ENCODE results near the gene PPP1R8.

Gene PPP1R8

DNA sequence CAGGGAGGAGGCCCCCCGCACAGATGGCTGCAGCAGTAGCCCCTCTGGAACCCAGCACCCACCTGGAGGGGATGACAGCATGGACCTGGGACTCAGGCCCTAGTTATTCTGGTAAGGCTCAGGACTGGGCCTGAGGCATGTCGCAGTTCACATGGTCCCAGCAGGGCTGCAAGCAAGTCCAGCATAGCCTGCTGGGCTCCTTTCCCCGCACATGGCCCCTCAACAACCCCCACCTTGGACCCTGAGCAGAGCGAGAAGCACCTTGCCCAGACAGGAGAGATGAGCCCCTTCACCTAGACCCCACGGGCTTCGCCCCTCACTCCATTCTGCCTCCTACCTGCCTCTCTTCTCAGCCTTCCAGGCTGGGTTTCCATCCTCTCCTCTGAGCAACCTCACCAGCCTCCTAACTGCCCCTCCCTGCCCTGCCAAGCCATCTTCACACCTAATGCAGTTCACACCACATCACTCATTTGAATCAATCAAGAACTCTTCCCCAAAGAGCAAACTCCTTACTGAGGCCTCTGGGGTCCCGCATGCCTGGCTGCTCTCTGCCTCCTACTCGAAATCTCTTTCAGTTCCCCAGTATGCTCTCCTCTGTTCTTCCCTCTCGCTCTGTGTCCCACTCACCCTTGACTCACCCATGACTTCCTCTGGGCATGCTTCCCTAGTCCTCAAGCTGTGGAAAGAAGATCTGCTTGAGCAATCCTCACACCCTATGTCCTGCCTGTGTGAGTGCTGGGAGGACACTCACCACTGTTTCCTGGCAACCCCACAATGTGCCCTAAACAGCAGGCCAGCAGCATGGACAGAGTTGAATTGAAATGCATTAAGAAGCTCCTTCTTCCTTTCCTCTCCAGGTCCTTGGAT lies 32.3 kb downstream of the PPP1R8 start:
- in situ Hi-C loops (cut with MboI; ENCODE audit: low pct_unique_long_range_greater_than_20kb, low sequenced_read_pairs, unreplicated experiment): loop anchor here (10.0 kb wide), 1 partner anchor 102 kb away; no protein-coding TSS in a partner anchor
- no peak for DNase-seq (ENCODE audit: low spot score)
- TF ChIP-seq, protein P1, sequence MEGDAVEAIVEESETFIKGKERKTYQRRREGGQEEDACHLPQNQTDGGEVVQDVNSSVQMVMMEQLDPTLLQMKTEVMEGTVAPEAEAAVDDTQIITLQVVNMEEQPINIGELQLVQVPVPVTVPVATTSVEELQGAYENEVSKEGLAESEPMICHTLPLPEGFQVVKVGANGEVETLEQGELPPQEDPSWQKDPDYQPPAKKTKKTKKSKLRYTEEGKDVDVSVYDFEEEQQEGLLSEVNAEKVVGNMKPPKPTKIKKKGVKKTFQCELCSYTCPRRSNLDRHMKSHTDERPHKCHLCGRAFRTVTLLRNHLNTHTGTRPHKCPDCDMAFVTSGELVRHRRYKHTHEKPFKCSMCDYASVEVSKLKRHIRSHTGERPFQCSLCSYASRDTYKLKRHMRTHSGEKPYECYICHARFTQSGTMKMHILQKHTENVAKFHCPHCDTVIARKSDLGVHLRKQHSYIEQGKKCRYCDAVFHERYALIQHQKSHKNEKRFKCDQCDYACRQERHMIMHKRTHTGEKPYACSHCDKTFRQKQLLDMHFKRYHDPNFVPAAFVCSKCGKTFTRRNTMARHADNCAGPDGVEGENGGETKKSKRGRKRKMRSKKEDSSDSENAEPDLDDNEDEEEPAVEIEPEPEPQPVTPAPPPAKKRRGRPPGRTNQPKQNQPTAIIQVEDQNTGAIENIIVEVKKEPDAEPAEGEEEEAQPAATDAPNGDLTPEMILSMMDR (IDR thresholded peaks at IDR 0.05; ENCODE audit: extremely low read depth, insufficient read depth, missing control alignments): no peak

DNA sequence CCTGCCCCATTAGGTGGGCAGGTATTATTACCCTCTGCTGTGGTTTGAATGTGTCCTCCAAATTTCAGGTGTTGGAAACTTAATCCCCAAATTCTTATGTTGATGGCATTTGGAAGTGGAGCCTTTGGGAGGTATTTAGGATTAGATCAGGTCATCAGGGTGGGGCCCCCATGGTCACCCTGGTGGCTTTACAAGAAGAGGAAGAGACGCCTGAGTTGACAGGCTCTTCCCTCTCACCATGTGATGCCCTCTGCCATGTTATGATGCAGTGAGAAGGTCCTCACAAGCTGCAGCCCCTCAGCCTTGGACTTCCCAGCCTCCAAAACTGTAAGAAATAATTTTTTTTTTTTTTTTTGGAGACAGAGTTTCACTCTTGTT lies 32.9 kb downstream of the PPP1R8 start:
- no peak for DNase-seq (ENCODE audit: low spot score)
- in situ Hi-C loops (cut with MboI; ENCODE audit: low pct_unique_long_range_greater_than_20kb, low sequenced_read_pairs, unreplicated experiment): loop anchor here (10.0 kb wide), 1 partner anchor 101 kb away; no protein-coding TSS in a partner anchor
- TF ChIP-seq, protein P1 (IDR thresholded peaks at IDR 0.05; ENCODE audit: extremely low read depth, insufficient read depth, missing control alignments): no peak

DNA sequence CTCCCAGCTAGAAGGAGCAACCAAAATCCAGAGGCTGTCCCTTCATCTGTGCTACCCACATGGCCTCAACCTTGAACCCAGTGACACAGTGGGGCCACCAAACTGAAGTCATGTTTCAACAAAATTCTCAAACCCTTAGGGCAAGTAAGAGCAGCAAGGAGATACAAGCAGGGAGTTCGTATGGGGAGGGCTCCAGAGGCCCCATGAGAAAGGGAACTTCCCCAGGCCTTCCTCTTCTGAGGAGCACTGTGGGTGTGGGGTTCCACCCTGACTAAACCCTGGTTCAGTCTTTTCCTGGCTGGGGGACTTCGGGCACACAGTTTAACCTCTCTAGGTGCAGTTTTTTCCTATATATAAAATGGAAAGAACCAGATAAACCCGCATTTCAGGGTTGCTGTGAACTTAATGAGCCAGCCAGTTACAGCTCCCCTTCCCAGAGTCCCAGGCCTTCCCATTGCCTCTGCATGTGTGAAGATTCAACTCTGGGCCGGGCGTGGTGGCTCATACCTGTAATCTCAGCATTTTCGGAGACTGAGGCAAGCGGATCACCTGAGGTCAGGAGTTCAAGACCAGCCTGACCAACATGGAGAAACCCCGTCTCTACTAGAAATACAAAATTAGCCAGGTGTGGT lies 33.8 kb downstream of the PPP1R8 start:
- TF ChIP-seq, protein P1 (IDR thresholded peaks at IDR 0.05; ENCODE audit: extremely low read depth, insufficient read depth, missing control alignments): no peak
- peak; percentile 58 for DNase-seq (ENCODE audit: low spot score)
- in situ Hi-C loops (cut with MboI; ENCODE audit: low pct_unique_long_range_greater_than_20kb, low sequenced_read_pairs, unreplicated experiment): loop anchor here (10.0 kb wide), 1 partner anchor 100 kb away; no protein-coding TSS in a partner anchor

DNA sequence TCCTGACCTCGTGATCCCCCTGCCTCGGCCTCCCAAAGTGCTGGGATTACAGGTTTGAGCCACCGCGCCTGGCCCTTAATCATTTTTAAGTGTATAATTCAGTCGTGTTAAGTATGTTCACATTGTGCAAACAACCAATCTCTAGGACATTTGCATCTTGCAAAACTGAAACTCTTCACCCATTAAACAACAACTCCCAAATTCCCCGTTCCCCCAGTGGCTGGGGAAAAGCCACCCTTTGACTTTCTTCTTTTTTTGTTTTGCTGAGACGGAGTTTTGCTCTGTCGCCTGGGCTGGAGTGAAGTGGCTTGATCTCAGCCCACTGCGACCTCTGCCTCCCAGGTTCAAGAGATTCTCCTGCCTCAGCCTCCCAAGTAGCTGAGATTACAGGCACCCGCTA lies 35.2 kb downstream of the PPP1R8 start:
- DNase-seq (ENCODE audit: low spot score): no peak
- in situ Hi-C loops (cut with MboI; ENCODE audit: low pct_unique_long_range_greater_than_20kb, low sequenced_read_pairs, unreplicated experiment): loop anchor here (10.0 kb wide), 1 partner anchor 99 kb away; no protein-coding TSS in a partner anchor
- TF ChIP-seq, protein P1 (IDR thresholded peaks at IDR 0.05; ENCODE audit: extremely low read depth, insufficient read depth, missing control alignments): no peak

DNA sequence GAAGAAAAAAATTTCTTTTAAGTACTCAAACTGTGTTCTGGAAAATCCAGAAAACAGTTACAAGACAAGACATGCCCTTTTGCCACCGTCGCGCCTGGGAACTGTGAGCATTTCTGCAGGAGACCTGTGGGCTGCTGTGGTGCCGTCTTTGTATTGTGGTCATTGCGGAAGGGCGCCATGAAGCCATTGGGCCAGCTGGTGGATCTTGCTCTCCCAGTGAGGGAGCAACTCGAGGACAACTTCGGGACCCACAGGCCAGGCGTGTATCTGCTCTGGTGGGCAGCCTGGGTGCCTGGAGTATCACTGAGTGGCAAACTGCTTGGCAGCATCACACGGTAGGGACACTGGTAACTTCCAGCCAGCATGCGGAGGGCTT lies 38.0 kb downstream of the PPP1R8 start:
- in situ Hi-C loops (cut with MboI; ENCODE audit: low pct_unique_long_range_greater_than_20kb, low sequenced_read_pairs, unreplicated experiment): loop anchor here (10.0 kb wide), 1 partner anchor 96 kb away; no protein-coding TSS in a partner anchor
- DNase-seq (ENCODE audit: low spot score): no peak
- TF ChIP-seq, protein P1 (IDR thresholded peaks at IDR 0.05; ENCODE audit: extremely low read depth, insufficient read depth, missing control alignments): no peak

DNA sequence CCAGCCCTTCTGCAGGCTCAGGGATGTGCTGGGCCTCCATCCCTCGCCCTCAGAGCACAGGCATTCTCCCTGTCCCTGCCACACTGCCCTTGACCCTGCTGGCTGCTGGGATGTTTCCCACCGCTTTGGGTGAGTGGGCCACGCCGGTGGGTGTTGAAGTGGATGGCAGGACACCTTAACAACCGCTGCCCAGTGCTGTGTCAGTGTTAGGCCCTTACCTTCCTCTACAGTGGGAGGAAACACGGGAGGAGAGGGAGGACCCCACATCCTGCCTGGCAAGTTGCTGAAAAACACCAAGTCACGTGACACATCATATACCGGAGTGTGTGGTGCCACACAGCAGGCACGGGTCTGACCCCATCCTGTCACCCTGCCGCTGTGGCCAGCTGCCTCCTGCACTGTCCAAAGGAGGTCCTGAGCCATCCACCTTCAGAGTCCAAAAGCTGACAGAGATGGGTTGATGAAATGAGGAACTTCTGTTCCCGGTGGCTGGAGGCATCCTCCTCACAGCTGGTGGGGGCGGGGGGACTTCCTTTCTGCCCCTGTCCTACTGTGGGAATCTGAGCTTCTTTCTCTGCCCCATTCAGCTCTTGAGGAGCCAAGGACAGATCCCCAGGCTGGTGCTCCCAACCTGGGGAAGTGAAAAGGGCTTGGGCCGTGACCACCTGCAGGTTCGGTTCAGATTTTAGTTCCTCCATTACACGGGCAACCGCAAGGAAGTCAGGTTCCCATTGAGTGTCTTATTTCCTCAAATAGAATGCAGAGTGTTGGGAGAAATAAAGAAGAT lies 38.5 kb downstream of the PPP1R8 start:
- DNase-seq (ENCODE audit: low spot score): peak; percentile 60
- TF ChIP-seq, protein P1 (IDR thresholded peaks at IDR 0.05; ENCODE audit: extremely low read depth, insufficient read depth, missing control alignments): no peak
- in situ Hi-C loops (cut with MboI; ENCODE audit: low pct_unique_long_range_greater_than_20kb, low sequenced_read_pairs, unreplicated experiment): loop anchor here (10.0 kb wide), 1 partner anchor 96 kb away; no protein-coding TSS in a partner anchor
